Tibial nerve (tissue), 4 donors: ENCODE results near the gene ZNF853.

ENCODE experiments used
- CTCF ChIP-seq, 5 experiments: fragments of 200-600 bp in 3 of 5; fragments of 450-650 bp in 2 of 5; sonication (generic) in 3 of 5; IDR thresholded peaks; one replicate each; pipeline ENCODE4 v1.5.1; 2016 to 2019; ENCODE audit warnings: antibody characterized with exemption in 5 of 5, mild to moderate bottlenecking in 3 of 5, moderate library complexity in 2 of 5
- EP300 ChIP-seq, 2 donors: sonication (generic); formaldehyde crosslinking; IDR thresholded peaks; one replicate each; pipeline ENCODE4 v1.6.1; 2017; ENCODE audit warnings: antibody characterized with exemption in 2 of 2, mild to moderate bottlenecking in 1 of 2

DNA sequence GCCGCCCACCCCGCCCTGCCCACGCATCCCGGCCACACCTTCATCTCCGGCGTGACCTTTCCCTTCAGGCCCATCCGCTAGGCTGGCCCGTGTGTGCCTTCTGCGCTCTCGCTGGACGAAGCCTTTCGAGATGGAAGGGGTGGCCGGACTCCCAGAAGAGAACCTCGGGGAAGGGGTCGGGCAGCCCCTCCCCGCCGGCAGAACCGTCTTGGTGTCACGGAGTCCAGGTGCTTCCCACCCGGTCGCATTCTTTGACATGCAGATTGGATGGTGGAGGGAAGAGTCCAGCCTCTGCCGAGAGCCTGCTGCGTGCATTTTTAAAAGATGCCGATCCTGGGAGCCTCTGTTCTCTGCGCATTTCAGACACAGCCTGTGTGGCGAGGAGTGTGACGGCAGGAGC is 7.3 kb upstream of the ZNF853 start:
- TF ChIP-seq CTCF (IDR thresholded peaks at IDR 0.05) = no peak
- no peak for TF ChIP-seq EP300 (IDR thresholded peaks at IDR 0.05)
